Activated naive CD8-positive, alpha-beta T cell treated with anti-CD3 and anti-CD28 coated beads, Interleukin-2, amount 10 ng/mL, durations not matched to agents 7 days and 5 days (primary cell): ENCODE results near the gene KCNB1. TPM values are rescaled to one million over a fixed set of nuclear protein-coding genes. Genes with fewer than 3 reads are reported as not detected.

Experiments used
- ATAC-seq: fragments of 150-1000 bp; cut with Tn5 transposase; one replicate; pipeline ENCODE4 v1.10.0; 2021; ENCODE audit warnings: low read depth, moderate library complexity
- POLR2A ChIA-PET: fragments of 350-600 bp; sonication (Branson Sonifier 250); formaldehyde crosslinking; loops from one replicate; lab custom pipeline; 2021; ENCODE audit warnings: antibody characterized with exemption; lab: Charles Lee
- DNase-seq: peaks from one replicate; pipeline ENCODE4 v3.0.0; 2021
- H3K27ac Mint-ChIP-seq: one replicate; pipeline ENCODE4 v1.8.0; 2022; ENCODE audit warnings: mild to moderate bottlenecking, mixed read lengths
- H3K27me3 Mint-ChIP-seq: one replicate; pipeline ENCODE4 v1.8.0; 2022; ENCODE audit warnings: mild to moderate bottlenecking, moderate library complexity, mixed read lengths
- H3K36me3 Mint-ChIP-seq: one replicate; pipeline ENCODE4 v1.8.0; 2021; ENCODE audit warnings: mild to moderate bottlenecking, mixed read lengths
- H3K4me1 Mint-ChIP-seq: one replicate; pipeline ENCODE4 v1.8.0; 2021; ENCODE audit warnings: mixed read lengths
- H3K4me3 Mint-ChIP-seq: one replicate; pipeline ENCODE4 v1.8.0; 2022; ENCODE audit warnings: mild to moderate bottlenecking, moderate library complexity, mixed read lengths
- H3K9me3 Mint-ChIP-seq: one replicate; pipeline ENCODE4 v1.8.0; 2021; ENCODE audit warnings: mixed read lengths
- total RNA-seq, 2 experiments: library from RNA; stranded (reverse); gene quantifications; one replicate each; pipeline ENCODE4 v1.2.3, GENCODE V29; 2021

The KCNB1 gene
- total RNA-seq, 2 experiments from 2014 or later, result 0.09 TPM; not detected in 1

GRCh38 chr20:49456646-49457045, 25.8 kb downstream of the KCNB1 start:
- H3K27ac Mint-ChIP-seq, result no peak overlapping the region
- H3K4me3 Mint-ChIP-seq, result no peak overlapping the region
- peaks cover 21% of the 10 kb centered on the region for H3K27me3 Mint-ChIP-seq
- no peaks in the 10 kb centered on the region for H3K4me1 Mint-ChIP-seq
- no peak for DNase-seq
- no peak for ATAC-seq
- POLR2A ChIA-PET, result no interaction called here
- H3K36me3 Mint-ChIP-seq, result no peaks in the 10 kb centered on the region
- H3K9me3 Mint-ChIP-seq, result no peaks in the 10 kb centered on the region

DNA sequence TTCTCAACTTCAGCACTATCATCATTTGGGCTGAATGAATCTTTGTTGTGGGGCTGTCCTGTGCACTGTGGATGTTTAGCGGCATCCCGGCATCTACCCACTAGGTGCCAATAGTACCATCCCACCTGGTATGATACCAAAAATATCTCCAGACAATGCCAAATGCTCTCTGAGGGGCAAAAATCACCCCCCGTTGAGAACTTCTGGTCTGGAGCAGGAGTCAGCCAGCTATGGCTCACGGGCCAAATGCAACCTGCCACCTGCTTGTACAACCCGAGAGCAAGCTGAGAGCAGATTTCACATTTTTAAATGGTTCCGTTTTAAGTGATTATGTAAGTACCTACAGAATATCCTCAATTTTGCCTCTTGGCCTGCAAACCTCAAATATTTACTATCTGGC, 26.8 kb downstream of the KCNB1 start:
- POLR2A ChIA-PET, result no interaction called here
- H3K27ac Mint-ChIP-seq, result no peak overlapping the region
- H3K4me1 Mint-ChIP-seq, result no peaks in the 10 kb centered on the region
- DNase-seq (no peak), ATAC-seq (no peak)
- no peaks in the 10 kb centered on the region for H3K36me3 Mint-ChIP-seq
- no peak overlapping the region for H3K4me3 Mint-ChIP-seq
- no peaks in the 10 kb centered on the region for H3K9me3 Mint-ChIP-seq
- H3K27me3 Mint-ChIP-seq, result peaks cover 23% of the 10 kb centered on the region

- Mint-ChIP-seq H3K27ac (no peak overlapping the region), H3K9me3 (no peaks in the 10 kb centered on the region), H3K4me1 (no peaks in the 10 kb centered on the region), H3K36me3 (no peaks in the 10 kb centered on the region), H3K27me3 (peaks cover 14% of the 10 kb centered on the region), H3K4me3 (no peak overlapping the region)
- ATAC-seq, result no peak
- POLR2A ChIA-PET, result no interaction called here
- DNase-seq, result no peak
These were observed 30.4 kb downstream of the KCNB1 start for GRCh38 chr20:49452011-49452482.

- ATAC-seq (no peak), DNase-seq (no peak)
- Mint-ChIP-seq H3K4me1 (no peaks in the 10 kb centered on the region), H3K27ac (no peak overlapping the region), H3K4me3 (no peak overlapping the region), H3K9me3 (no peaks in the 10 kb centered on the region), H3K36me3 (no peaks in the 10 kb centered on the region), H3K27me3 (peaks cover 20% of the 10 kb centered on the region)
- POLR2A ChIA-PET, result no interaction called here
These were observed 32.2 kb downstream of the KCNB1 start for GRCh38 chr20:49450281-49450721.

GRCh38 chr20:49448917-49449316, 33.6 kb downstream of the KCNB1 start:
- H3K4me1 Mint-ChIP-seq, result no peaks in the 10 kb centered on the region
- H3K27me3 Mint-ChIP-seq, result peaks cover 24% of the 10 kb centered on the region
- DNase-seq (no peak), ATAC-seq (no peak)
- H3K9me3 Mint-ChIP-seq, result no peaks in the 10 kb centered on the region
- H3K4me3 Mint-ChIP-seq, result no peak overlapping the region
- H3K27ac Mint-ChIP-seq, result no peak overlapping the region
- H3K36me3 Mint-ChIP-seq, result no peaks in the 10 kb centered on the region
- POLR2A ChIA-PET, result no interaction called here

- H3K27me3 Mint-ChIP-seq, result peaks cover 24% of the 10 kb centered on the region
- H3K9me3 Mint-ChIP-seq, result no peaks in the 10 kb centered on the region
- no peaks in the 10 kb centered on the region for H3K4me1 Mint-ChIP-seq
- no peaks in the 10 kb centered on the region for H3K36me3 Mint-ChIP-seq
- no peak overlapping the region for H3K27ac Mint-ChIP-seq
- ATAC-seq (no peak), DNase-seq (no peak)
- no peak overlapping the region for H3K4me3 Mint-ChIP-seq
- POLR2A ChIA-PET, result no interaction called here
These were observed 34.3 kb downstream of the KCNB1 start for GRCh38 chr20:49447946-49448809.

DNA sequence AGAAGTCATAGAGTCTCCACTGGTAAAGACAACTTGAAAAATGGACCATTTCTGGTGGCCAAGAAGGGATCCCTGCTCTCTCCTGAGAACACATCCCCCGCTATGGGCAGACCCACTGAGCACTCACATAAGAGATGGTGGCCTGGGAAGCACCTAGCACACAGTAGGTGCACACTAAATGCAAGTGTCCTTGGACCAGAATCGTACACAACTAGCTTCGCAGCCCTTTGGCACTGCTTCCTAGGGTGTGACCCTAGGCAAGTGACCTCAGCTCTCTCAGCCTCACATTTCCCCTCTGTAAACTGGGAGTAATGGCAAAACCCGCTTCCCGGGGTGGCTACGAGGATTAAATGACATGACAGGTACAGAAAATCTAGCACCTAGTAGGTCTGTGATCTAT, 35.1 kb downstream of the KCNB1 start:
- DNase-seq, result no peak
- ATAC-seq, result no peak
- no peaks in the 10 kb centered on the region for H3K9me3 Mint-ChIP-seq
- no peaks in the 10 kb centered on the region for H3K4me1 Mint-ChIP-seq
- no peak overlapping the region for H3K27ac Mint-ChIP-seq
- H3K36me3 Mint-ChIP-seq, result no peaks in the 10 kb centered on the region
- POLR2A ChIA-PET, result no interaction called here
- no peak overlapping the region for H3K4me3 Mint-ChIP-seq
- peaks cover 24% of the 10 kb centered on the region for H3K27me3 Mint-ChIP-seq

GRCh38 chr20:49446808-49447207, 35.7 kb downstream of the KCNB1 start:
- POLR2A ChIA-PET, result no interaction called here
- Mint-ChIP-seq H3K27me3 (peaks cover 24% of the 10 kb centered on the region), H3K4me3 (no peak overlapping the region), H3K27ac (no peak overlapping the region), H3K4me1 (no peaks in the 10 kb centered on the region), H3K9me3 (no peaks in the 10 kb centered on the region), H3K36me3 (no peaks in the 10 kb centered on the region)
- ATAC-seq (no peak), DNase-seq (no peak)

GRCh38 chr20:49446080-49446479, 36.4 kb downstream of the KCNB1 start:
- POLR2A ChIA-PET, result no interaction called here
- Mint-ChIP-seq H3K9me3 (no peaks in the 10 kb centered on the region), H3K4me3 (no peak overlapping the region), H3K27ac (no peak overlapping the region), H3K27me3 (peaks cover 24% of the 10 kb centered on the region), H3K4me1 (no peaks in the 10 kb centered on the region), H3K36me3 (no peaks in the 10 kb centered on the region)
- ATAC-seq, result no peak
- DNase-seq, result no peak

GRCh38 chr20:49445176-49445575, 37.3 kb downstream of the KCNB1 start:
- H3K9me3 Mint-ChIP-seq, result no peaks in the 10 kb centered on the region
- no peak overlapping the region for H3K27ac Mint-ChIP-seq
- POLR2A ChIA-PET, result no interaction called here
- no peaks in the 10 kb centered on the region for H3K36me3 Mint-ChIP-seq
- no peaks in the 10 kb centered on the region for H3K4me1 Mint-ChIP-seq
- no peak overlapping the region for H3K4me3 Mint-ChIP-seq
- DNase-seq (no peak), ATAC-seq (no peak)
- H3K27me3 Mint-ChIP-seq, result peaks cover 21% of the 10 kb centered on the region

- Mint-ChIP-seq H3K27me3 (peaks cover 23% of the 10 kb centered on the region), H3K4me1 (no peaks in the 10 kb centered on the region), H3K36me3 (no peaks in the 10 kb centered on the region), H3K9me3 (no peaks in the 10 kb centered on the region), H3K4me3 (no peak overlapping the region), H3K27ac (no peak overlapping the region)
- POLR2A ChIA-PET, result no interaction called here
- no peak for ATAC-seq
- no peak for DNase-seq
These were observed 37.9 kb downstream of the KCNB1 start for GRCh38 chr20:49444553-49444990.

- peaks cover 14% of the 10 kb centered on the region for H3K27me3 Mint-ChIP-seq
- H3K4me1 Mint-ChIP-seq, result no peaks in the 10 kb centered on the region
- no peaks in the 10 kb centered on the region for H3K9me3 Mint-ChIP-seq
- no peak overlapping the region for H3K27ac Mint-ChIP-seq
- POLR2A ChIA-PET, result no interaction called here
- no peak for DNase-seq
- no peaks in the 10 kb centered on the region for H3K36me3 Mint-ChIP-seq
- no peak for ATAC-seq
- no peak overlapping the region for H3K4me3 Mint-ChIP-seq
These were observed 45.4 kb downstream of the KCNB1 start for GRCh38 chr20:49437057-49437456.

- DNase-seq (no peak), ATAC-seq (no peak)
- Mint-ChIP-seq H3K9me3 (no peaks in the 10 kb centered on the region), H3K36me3 (no peaks in the 10 kb centered on the region), H3K27ac (no peak overlapping the region), H3K4me3 (no peak overlapping the region), H3K4me1 (no peaks in the 10 kb centered on the region), H3K27me3 (peaks cover 17% of the 10 kb centered on the region)
- POLR2A ChIA-PET, result no interaction called here
These were observed 46.8 kb downstream of the KCNB1 start for GRCh38 chr20:49435639-49436038.

DNA sequence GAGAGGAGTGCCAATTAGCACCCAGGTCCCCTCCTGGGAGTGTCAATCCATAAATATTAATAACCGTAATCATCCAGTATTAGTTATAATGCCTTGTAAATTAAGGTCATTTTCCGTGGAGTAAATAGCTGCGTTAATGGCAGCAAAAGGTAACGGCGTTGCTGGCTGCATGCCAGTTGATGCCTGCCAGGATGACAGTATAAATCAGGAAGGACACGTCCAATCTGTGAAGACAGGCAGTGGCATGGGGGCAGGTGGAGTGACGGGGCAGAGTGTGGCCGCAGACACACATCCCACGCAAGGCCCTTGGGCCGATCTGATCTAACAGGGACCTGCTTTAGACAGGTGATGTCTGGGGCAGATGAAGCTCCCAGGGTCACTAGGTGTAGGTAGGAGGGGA, 49.1 kb downstream of the KCNB1 start:
- H3K27ac Mint-ChIP-seq, result no peak overlapping the region
- peaks cover 21% of the 10 kb centered on the region for H3K27me3 Mint-ChIP-seq
- H3K9me3 Mint-ChIP-seq, result no peaks in the 10 kb centered on the region
- no peaks in the 10 kb centered on the region for H3K36me3 Mint-ChIP-seq
- H3K4me3 Mint-ChIP-seq, result no peak overlapping the region
- H3K4me1 Mint-ChIP-seq, result no peaks in the 10 kb centered on the region
- POLR2A ChIA-PET, result no interaction called here
- ATAC-seq, result no peak
- DNase-seq, result no peak
